GM15510 (cell line): Measurements from ENCODE around the gene C1QTNF7.

Experiments used
- POLR2A ChIP-seq: IDR thresholded peaks from 3 replicates; pipeline ENCODE4 v1.6.1; 2011; ENCODE audit warnings: borderline replicate concordance; ENCODE audit not compliant: insufficient read length; ENCODE audit errors: extremely low read depth

C1QTNF7 gene

GRCh38 chr4:15427701-15428100, at the start of gene C1QTNF7:
C1QTNF7 (plus strand) TSS chr4:15428033; CDS start chr4:15435744, 7,711 bp downstream.
- TF ChIP-seq POLR2A: no peak

- no peak for TF ChIP-seq POLR2A
Observed at GRCh38 chr4:15378062-15378461, 49.8 kb upstream of the C1QTNF7 start.

- no peak for TF ChIP-seq POLR2A
Observed at GRCh38 chr4:15378493-15378892, 49.3 kb upstream of the C1QTNF7 start.

DNA sequence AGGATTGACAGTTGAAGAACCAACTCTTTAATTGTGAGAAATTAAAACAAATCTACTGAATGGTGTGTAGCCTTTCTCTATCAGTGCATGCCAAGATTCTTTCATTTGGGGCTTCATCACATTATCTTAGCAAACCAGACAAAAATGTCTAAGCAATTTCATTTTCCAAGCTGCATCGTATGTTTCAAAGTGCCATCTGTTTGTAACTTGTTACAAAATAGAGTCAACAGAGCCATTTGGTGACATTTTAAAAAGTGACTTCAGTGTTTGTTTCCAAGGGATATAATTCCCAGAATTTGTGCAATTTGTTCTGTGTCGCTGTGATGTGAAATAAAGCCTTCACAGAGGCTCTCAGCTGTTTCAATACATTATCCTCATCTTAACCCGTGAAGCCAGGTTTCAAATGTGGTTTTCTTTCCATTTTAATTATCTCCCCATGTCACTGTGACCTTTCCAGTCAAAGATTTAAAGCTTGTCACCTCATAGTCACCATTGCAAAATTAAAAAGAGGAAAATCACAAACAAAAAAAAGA, 46.0 kb upstream of the C1QTNF7 start:
- no peak for TF ChIP-seq POLR2A

- no peak for TF ChIP-seq POLR2A
Observed at GRCh38 chr4:15382669-15383273, 45.1 kb upstream of the C1QTNF7 start.

GRCh38 chr4:15385515-15385914, 42.3 kb upstream of the C1QTNF7 start:
- no peak for TF ChIP-seq POLR2A

DNA sequence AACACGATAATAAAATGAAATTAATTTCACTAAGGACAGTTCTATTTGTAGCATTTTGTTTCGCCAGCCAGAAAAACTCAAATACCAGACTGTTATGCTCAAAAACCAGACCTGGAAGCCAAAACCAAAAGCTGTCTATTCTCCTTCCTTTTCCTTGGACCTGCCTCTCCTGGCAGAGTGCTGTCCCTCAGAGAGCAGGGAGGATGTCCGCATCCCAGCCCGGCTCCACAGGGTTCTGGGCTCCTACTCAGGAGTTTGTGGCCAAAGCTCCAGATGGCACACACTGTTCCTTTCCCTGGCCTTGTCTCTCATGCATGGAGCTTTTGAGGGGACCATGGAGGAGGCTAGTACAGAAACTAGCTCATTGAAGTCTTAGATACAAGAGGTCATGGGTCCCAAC, 41.9 kb upstream of the C1QTNF7 start:
- TF ChIP-seq POLR2A: no peak

- TF ChIP-seq POLR2A: no peak
Observed at GRCh38 chr4:15390494-15390893, 37.3 kb upstream of the C1QTNF7 start.

- TF ChIP-seq POLR2A: no peak
Observed at GRCh38 chr4:15392053-15392805, 35.6 kb upstream of the C1QTNF7 start.

DNA sequence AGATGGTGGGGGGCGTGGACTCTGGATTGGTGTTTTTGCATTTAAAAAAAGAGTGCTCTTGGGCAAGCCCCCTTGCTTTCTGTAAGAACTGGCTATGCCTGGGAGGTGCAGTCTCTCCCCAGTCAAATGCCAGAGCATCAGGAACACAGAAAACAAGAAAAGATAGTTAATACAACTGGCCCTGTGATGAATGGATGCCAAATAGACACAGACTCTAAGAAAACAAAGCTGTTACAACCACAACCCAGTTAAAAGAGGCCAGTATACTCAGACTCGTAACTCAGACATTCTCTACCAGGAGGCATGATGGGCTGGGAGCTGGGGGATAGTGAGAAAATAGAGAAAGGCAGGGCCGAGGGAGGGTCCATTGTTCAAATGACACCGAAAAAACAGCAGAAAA, 32.5 kb upstream of the C1QTNF7 start:
- TF ChIP-seq POLR2A: no peak

DNA sequence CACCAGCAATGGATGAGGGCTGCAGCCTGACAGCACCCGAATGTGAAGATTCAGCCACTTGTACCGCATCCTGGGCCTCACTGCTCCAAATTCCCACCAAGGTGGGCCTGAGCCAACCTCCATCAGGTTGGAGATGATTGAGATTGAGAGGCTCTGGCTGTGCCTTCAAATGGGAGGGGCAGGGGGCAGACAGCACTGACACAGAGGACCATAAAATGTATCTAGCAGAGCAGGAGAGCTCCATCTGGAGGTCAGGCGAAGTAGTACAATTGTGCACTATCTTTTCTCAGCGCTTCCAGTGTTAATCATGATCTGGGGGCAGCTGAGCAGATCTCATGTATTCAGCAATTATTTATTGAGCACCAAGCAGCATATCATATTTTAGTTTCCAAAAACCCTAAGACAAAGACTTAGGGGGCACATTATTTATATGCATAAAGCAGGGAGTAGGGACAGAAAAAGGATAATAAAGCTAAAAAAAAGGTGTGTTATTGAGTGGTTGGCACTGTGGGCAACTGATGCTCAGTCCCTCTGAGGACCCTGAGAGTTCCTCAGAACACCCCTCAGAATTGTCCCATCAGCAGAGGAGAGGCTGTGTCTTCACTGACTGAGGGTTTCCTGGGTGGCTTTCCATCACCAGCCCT, 31.6 kb upstream of the C1QTNF7 start:
- TF ChIP-seq POLR2A: no peak

DNA sequence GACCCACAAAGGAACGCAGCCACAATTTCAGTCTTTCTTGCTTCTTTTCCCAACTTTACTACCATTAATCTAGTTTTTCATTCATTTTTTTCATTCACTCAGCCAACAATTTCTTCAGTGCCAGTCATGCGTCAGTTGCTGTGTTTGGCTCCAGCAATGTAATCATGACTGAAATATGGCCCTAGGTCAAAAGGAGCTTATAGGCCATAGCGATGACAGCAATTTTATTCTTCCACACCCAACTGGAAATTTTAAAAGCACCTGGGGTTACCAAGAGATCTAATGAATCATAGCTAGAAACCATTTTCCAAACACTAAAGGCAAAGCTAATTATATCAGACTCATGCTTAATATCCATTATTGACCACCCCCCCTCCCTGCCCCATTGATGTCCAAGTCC, 29.8 kb upstream of the C1QTNF7 start:
- TF ChIP-seq POLR2A: no peak

GRCh38 chr4:15398732-15399131, 29.1 kb upstream of the C1QTNF7 start:
- TF ChIP-seq POLR2A: no peak

DNA sequence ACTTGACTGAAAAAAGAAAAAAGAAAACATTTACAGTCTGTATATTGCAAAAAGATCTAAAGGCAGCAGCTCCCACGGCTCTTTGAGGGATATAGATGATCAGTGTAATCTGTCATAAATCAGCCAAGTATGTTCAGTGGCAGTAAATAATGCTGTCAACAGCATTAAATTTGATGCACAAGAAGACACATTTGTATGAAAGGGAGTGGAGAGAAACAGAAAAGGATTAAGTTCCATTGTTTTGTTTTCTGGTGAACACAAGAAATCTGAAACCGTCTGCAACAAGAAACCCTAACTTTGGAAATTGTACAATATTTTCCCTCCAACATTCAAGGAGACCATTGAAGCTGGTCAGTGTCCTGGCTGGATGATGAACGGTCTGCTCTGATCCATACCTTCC, 27.6 kb upstream of the C1QTNF7 start:
- no peak for TF ChIP-seq POLR2A

DNA sequence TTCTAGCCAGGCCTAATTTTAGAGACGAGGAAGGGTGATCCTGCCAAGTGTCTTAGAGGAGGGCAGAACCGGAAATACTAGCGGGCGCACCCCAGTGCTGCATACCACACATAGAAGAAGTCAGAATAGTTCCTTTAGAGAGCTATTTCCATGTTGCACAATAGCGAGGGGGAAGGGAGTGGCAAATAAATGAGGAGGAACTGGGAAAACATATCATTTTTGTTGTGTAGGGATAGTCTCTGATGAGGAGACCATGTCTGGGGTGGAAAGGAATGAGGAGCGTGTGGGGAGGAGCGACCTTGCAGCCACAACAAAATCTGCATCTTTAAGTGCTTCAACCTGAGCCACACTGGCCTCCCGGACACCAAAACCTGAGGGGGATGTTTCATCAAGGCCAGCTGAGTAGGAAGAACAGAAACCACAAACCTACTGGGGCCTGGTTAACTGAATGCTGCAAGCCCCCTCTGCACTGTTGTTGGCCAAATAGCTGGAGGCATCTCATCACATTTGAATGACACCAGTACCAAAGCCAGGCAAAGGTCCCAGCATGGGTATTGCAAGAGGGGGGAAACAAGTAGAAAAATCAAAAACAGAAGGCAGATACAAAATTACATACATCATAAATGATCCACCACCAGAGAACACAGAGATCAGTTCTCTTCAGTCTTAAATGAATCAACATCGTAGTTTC, 26.7 kb upstream of the C1QTNF7 start:
- no peak for TF ChIP-seq POLR2A
